Measurements from ENCODE around the gene DACT2.
"Not testable (repeated sequence)": the region's sequence is repeated elsewhere in the genome, so short reads cannot be mapped to it uniquely, and the experiment has no call there.

DACT2 gene

GRCh38 chr6:168285456-168285855 is 34.1 kb downstream of the DACT2 start:
- in situ Hi-C loops (cut with HindIII; ENCODE audit: low sequenced_read_pairs): no loop called here

DNA sequence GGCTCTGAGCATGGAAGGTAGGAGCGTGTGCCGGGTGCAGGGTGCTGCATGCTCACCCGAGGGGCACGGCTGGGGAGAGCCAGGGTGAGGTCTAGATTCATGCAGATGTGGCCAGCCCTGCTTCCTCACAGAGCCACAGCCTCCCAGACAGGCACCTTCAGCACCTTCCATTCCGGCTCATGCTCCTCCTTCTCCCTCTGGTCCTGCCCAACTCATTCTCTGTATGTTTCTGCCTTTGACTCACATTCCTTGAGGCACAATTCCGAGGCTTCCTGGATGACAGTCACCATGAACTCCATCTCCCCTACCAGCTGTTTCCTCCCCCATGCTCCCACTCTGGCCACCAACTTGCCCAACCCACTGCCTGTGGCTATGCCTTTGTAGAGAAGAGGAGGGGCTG is 35.4 kb downstream of the DACT2 start:
- in situ Hi-C loops (cut with HindIII; ENCODE audit: low sequenced_read_pairs): no loop called here

- in situ Hi-C loops (cut with HindIII; ENCODE audit: low sequenced_read_pairs): no loop called here
Observed at GRCh38 chr6:168283686-168284025, 35.9 kb downstream of the DACT2 start.

- in situ Hi-C loops (cut with HindIII; ENCODE audit: low sequenced_read_pairs): no loop called here
Observed at GRCh38 chr6:168282985-168283685, 36.4 kb downstream of the DACT2 start.

GRCh38 chr6:168281826-168282225 is 37.8 kb downstream of the DACT2 start:
- in situ Hi-C loops (cut with HindIII; ENCODE audit: low sequenced_read_pairs): no loop called here

- in situ Hi-C loops (cut with HindIII; ENCODE audit: low sequenced_read_pairs): not testable (repeated sequence)
Observed at GRCh38 chr6:168281314-168281713, 38.3 kb downstream of the DACT2 start.

DNA sequence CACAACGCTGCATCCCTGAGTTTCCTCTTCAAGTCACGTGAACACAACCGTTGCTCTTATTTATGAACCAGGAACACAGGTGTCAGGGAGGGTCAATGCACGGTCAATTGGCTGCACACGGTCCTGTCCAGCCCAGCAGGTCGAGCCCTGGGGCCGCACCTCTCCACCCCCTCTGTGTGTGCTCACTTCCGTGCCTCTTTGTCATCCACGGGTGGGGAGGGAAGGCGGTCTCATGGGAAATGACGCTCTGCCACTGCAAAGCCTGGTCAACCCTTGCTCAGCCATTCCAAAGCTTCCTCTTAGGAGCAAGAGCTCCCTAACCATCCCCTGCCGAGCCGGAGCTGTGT is 38.7 kb downstream of the DACT2 start:
- in situ Hi-C loops (cut with HindIII; ENCODE audit: low sequenced_read_pairs): no loop called here

DNA sequence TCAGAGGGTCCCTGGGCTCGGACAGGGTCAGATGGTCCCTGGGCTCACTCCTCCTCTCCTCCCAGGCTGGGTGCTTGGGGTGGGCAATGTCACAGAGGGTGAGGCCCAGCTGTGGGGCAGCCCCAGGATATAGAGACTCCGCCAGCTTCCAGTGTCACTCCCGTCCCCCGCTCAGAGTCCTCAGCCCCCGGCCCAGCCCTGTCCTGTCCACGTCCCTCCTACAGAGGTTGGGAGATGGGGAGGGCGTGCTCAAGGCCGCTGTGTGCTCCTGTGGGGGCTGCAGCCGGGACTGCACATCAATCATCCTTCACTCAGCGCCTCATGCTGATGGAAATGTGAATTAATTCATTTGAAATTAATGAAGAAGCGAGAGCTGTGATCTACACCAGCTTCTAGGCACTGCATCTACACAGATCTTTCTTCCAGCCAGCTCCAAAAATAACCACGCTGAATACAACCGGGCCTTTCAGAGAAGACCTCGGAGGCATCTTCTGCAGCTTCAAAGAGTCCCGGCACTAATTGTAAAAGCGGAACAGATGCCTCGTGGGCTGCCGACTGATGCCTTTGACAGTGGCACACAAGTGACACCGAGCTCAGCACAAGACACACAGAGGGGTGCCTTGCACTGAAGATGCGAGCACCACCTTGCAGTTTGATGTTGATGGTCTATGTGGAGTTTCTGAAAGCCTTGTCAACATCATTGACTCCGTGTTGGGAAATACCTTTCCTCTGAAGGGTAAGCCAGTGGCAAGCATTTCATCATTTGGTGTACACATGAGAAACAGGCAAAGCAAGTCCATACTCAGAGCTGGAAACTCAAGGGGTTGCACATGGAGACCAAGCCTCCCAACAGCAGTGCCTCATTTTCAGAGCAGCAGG is 39.3 kb downstream of the DACT2 start:
- in situ Hi-C loops (cut with HindIII; ENCODE audit: low sequenced_read_pairs): no loop called here

GRCh38 chr6:168279403-168279935 is 40.1 kb downstream of the DACT2 start:
- in situ Hi-C loops (cut with HindIII; ENCODE audit: low sequenced_read_pairs): loop anchor here (5.0 kb wide), 1 partner anchor 72 kb away; no protein-coding TSS in a partner anchor

- in situ Hi-C loops (cut with HindIII; ENCODE audit: low sequenced_read_pairs): loop anchor here (5.0 kb wide), 1 partner anchor 72 kb away; no protein-coding TSS in a partner anchor
Observed at GRCh38 chr6:168278904-168279303, 40.7 kb downstream of the DACT2 start.

GRCh38 chr6:168277274-168277669 is 42.3 kb downstream of the DACT2 start:
- in situ Hi-C loops (cut with HindIII; ENCODE audit: low sequenced_read_pairs): loop anchor here (5.0 kb wide), 1 partner anchor 70 kb away; no protein-coding TSS in a partner anchor

GRCh38 chr6:168276576-168277273 is 42.9 kb downstream of the DACT2 start:
- in situ Hi-C loops (cut with HindIII; ENCODE audit: low sequenced_read_pairs): loop anchor here (5.0 kb wide), 1 partner anchor 69 kb away; no protein-coding TSS in a partner anchor

GRCh38 chr6:168275168-168275567 is 44.4 kb downstream of the DACT2 start:
- in situ Hi-C loops (cut with HindIII; ENCODE audit: low sequenced_read_pairs): loop anchor here (5.0 kb wide), 1 partner anchor 68 kb away; no protein-coding TSS in a partner anchor

DNA sequence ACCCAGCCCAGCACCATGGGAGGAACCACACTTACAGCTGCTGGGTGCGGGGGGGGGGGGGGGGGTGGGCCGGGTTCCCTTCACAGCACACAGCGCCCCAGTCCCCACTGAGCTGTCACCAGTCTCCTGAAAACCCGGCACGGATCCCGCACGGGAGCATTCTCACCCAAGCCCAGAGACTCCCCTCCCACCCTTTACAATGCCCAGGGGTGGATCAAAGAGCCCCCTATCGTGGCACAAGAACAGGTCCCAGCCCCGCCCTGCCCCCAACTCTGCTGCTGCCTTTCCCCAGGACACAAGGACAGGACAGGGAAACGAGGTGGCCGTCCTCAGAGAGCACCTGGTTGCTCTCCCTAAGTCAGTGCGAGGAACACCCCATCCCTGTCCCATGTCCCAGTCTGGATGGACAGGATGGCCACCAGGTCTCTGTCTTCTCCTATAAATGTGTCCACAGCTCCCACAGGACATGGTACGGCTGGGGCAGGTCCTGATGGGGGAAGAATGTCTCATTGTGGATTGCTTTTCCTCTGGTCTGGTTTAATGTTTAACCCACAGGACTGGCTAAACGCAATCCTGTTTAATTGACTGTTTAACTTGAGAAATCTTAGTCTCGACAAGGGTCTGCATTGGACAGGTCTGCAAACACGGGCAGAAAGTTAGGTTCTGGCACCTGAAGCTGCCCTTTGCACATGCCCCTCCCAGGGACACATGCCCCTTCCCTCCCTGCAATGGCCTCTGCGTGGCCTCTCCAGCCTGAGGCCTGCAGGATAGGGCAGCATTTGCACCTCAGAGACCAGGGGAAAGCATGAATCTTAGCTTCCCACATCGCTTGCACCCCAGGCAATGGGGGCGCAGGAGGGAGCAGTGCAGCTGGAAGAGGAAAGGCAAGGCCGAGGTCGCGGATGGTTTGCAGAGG is 45.3 kb downstream of the DACT2 start:
- in situ Hi-C loops (cut with HindIII; ENCODE audit: low sequenced_read_pairs): no loop called here

- in situ Hi-C loops (cut with HindIII; ENCODE audit: low sequenced_read_pairs): no loop called here
Observed at GRCh38 chr6:168273441-168274036, 46.0 kb downstream of the DACT2 start.

DNA sequence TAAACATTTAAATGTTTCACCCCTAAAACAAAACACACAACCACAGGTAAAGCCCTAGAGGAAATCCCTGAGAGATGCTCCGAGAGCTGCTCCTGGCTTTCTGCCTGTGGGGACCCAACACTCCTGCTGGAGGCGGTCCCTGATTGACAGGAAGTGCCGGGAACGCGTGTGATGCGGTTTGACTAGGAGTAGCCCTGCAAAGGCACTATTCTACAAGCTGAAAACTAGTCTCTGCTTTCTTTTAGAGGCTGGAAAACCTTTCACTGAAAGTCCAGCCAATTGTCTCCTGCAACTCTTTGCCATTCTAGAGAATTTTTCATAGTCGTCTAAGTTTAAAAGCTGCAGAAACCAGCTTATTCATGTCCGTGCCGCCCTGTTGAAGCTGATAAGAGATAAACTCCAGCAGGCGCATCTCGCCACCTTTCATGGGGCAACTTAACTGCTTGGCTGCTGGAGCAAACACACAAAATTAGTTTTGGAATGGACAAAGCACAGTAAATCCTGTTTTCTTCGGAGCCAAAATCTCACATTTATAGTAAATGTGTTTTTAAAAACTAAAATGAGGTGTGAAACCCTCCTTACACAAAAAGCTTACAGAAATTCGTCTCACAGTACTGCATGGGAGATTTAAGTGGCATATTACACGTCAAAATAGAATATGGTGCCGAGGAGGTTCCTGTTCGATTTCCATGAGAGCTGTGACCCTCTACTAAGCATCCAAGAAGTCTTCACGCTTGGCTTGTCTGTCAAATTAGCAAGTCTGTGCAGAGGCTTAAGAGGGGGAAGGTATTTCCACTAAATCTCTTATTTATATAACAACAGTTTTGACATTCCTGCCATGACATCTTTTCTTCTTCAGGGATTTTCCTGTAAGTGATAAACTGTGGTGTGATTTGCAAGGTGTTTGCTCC is 46.9 kb downstream of the DACT2 start:
- in situ Hi-C loops (cut with HindIII; ENCODE audit: low sequenced_read_pairs): no loop called here

- in situ Hi-C loops (cut with HindIII; ENCODE audit: low sequenced_read_pairs): no loop called here
Observed at GRCh38 chr6:168270274-168271172, 49.1 kb downstream of the DACT2 start.
